ENCODE measurements around the gene WTIP. TPM values are rescaled to one million over a fixed set of nuclear protein-coding genes. Genes with fewer than 3 reads are reported as not detected.

Gene WTIP
- total RNA-seq, 1 donor from 2014 or later = 15.1 TPM

- Mint-ChIP-seq H3K36me3 (ENCODE audit: low read depth) (no peaks in the 10 kb centered on the region), H3K27ac (ENCODE audit: unreplicated experiment) (no peak overlapping the region), H3K27me3 (ENCODE audit: low read depth) (peaks cover 76% of the 10 kb centered on the region), H3K9me3 (peaks cover 2% of the 10 kb centered on the region), H3K4me1 (no peaks in the 10 kb centered on the region), H3K4me3 (no peak overlapping the region)
- DNase-seq (ENCODE audit: low read depth, low spot score) = no peak
- no peak for TF ChIP-seq CTCF (conservative IDR thresholded peaks at IDR 0.05)
Observed at GRCh38 chr19:34560229-34560628, 78.7 kb downstream of the WTIP start.

Other genes with a start within 250 kb of the WTIP start
- 18.1 and 20.0 TPM in 2 replicates for gene GARRE1, start 227.2 kb upstream of the WTIP start, total RNA-seq
- gene GPI, start 116.6 kb upstream of the WTIP start, total RNA-seq = 227 and 245 TPM in 2 replicates
- gene PDCD2L, start 77.4 kb upstream of the WTIP start, total RNA-seq = 12.9 and 15.1 TPM in 2 replicates
- 191 and 205 TPM in 2 replicates for gene UBA2, start 53.4 kb upstream of the WTIP start, total RNA-seq
- gene SCGB2B2, start 195.4 kb downstream of the WTIP start, total RNA-seq = 0.45 TPM in 1 of 2 replicates, not detected in the other
- 36.7 and 37.0 TPM in 2 replicates for gene ZNF302, start 195.9 kb downstream of the WTIP start, total RNA-seq

Data from neural crest cell (in vitro differentiated cells).